Measurements from ENCODE around the gene PLEKHA7. TPM values are rescaled to one million over a fixed set of nuclear protein-coding genes. Genes with fewer than 3 reads are reported as not detected.

Gene PLEKHA7
- total RNA-seq, 1 donor from 2014 or later = 18.2 TPM

DNA sequence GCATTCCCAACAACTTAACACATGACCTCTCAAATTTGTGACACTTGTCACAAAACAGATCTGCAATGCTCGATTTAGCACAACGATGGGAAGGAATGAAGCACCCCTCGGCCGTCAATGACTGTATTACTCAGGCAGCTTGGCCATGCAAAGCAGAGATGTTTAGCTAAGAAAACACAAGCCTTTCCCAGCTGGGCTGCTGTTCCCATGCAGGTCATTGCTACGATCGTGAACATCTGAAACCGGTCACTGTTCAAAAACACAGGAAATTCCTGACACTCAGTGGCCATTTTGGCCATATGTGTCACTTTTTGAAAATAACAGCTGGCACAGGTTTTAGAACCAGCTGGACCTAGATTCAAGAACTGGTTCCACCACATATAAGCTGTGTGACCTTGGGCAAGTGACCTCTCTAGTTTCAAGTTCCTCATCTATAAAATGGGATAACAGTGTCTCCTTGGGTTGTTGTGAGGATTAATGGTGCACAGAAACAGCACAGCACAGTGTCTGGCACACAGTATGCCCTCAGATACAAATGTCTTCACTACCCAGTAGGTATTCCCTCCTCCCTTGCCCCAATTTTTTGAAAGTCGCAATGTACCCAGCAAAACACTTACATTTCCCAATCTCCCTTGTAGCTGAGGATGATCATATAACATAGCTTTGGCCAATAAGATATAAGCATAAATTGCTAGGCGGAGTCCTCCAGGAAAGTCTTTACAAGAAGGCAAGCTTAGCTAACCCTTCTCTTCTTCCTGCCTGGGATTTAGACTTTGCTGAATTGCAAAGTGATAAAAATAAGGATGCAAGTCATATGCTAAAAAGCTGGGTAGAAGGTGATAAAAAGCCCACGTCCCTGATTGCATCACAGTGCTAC, 182.7 kb downstream of the PLEKHA7 start:
- Mint-ChIP-seq H3K27me3 (ENCODE audit: low read depth) (no peaks in the 10 kb centered on the region), H3K27ac (ENCODE audit: unreplicated experiment) (no peak overlapping the region), H3K4me3 (no peak overlapping the region), H3K4me1 (peaks cover 16% of the 10 kb centered on the region), H3K9me3 (no peaks in the 10 kb centered on the region), H3K36me3 (ENCODE audit: low read depth) (no peaks in the 10 kb centered on the region)
- DNase-seq (ENCODE audit: low read depth, low spot score) = no peak
- TF ChIP-seq, protein P1, sequence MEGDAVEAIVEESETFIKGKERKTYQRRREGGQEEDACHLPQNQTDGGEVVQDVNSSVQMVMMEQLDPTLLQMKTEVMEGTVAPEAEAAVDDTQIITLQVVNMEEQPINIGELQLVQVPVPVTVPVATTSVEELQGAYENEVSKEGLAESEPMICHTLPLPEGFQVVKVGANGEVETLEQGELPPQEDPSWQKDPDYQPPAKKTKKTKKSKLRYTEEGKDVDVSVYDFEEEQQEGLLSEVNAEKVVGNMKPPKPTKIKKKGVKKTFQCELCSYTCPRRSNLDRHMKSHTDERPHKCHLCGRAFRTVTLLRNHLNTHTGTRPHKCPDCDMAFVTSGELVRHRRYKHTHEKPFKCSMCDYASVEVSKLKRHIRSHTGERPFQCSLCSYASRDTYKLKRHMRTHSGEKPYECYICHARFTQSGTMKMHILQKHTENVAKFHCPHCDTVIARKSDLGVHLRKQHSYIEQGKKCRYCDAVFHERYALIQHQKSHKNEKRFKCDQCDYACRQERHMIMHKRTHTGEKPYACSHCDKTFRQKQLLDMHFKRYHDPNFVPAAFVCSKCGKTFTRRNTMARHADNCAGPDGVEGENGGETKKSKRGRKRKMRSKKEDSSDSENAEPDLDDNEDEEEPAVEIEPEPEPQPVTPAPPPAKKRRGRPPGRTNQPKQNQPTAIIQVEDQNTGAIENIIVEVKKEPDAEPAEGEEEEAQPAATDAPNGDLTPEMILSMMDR (conservative IDR thresholded peaks at IDR 0.05) = no peak

DNA sequence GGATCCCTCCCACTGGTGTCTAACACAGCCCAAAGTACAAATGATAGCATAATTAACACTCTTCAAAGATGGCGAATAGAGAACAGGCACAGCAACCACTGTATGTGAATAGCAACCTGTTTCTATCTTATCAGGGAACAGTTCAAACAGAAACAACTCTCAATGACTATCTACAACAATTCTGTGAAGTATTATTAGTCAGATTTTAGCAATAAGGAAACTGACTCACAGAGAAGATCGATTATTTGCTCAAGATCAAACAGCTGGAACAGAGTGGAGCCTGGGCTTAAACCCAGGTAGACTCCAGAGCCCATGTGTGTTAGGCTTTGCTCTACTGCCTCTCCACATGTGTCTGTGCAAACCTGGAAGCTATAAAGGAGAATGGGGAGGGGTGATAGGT, 187.1 kb downstream of the PLEKHA7 start:
- Mint-ChIP-seq H3K4me3 (no peak overlapping the region), H3K9me3 (no peaks in the 10 kb centered on the region), H3K27ac (ENCODE audit: unreplicated experiment) (peak overlapping the region; percentile 64), H3K27me3 (ENCODE audit: low read depth) (no peaks in the 10 kb centered on the region), H3K4me1 (peaks cover 32% of the 10 kb centered on the region), H3K36me3 (ENCODE audit: low read depth) (no peaks in the 10 kb centered on the region)
- TF ChIP-seq, protein P1 (conservative IDR thresholded peaks at IDR 0.05) = no peak
- DNase-seq (ENCODE audit: low read depth, low spot score) = no peak

DNA sequence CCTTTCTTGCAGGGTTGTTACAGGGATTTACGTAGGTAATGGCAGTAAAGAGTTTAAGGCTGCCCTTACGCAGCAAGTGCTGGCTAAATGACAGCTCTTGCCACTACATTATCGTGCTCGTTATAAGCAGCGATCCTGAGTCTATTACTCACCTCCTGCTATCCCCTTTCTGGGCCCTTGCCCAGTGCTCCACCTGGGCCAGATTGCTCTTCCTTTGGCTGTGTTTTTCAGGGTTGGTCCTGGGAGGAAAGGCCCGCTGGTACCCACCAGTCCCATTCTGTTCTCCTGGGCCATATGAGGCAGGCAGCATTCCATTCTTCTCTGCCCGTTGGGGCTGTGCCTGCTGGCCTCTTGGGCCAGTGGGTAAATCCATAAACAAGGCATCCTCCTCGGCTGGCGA, 188.2 kb downstream of the PLEKHA7 start:
- no peak overlapping the region for H3K4me3 Mint-ChIP-seq
- no peaks in the 10 kb centered on the region for H3K36me3 Mint-ChIP-seq (ENCODE audit: low read depth)
- H3K4me1 Mint-ChIP-seq = peaks cover 39% of the 10 kb centered on the region
- H3K27ac Mint-ChIP-seq (ENCODE audit: unreplicated experiment) = no peak overlapping the region
- no peaks in the 10 kb centered on the region for H3K27me3 Mint-ChIP-seq (ENCODE audit: low read depth)
- DNase-seq (ENCODE audit: low read depth, low spot score) = no peak
- H3K9me3 Mint-ChIP-seq = no peaks in the 10 kb centered on the region
- TF ChIP-seq, protein P1 (conservative IDR thresholded peaks at IDR 0.05) = no peak

DNA sequence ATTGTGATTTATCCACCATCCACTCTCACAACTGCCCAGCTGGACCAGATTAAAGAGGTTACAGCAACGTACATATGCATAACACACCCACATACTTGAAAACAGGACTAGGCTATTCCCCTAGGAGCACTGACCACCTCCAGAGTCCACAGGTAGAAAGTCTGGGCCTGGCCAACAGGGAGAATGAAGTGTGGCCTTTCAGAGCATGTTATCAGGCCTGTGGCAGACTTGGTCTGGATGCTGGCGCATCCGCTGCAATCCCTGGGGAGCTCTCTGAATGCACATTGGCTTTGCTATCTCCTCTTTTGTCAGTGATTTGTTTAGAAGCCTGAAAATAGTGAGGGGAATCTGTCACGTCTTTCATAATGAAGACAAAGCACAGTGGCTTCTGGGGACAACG, 189.1 kb downstream of the PLEKHA7 start:
- TF ChIP-seq, protein P1 (conservative IDR thresholded peaks at IDR 0.05) = no peak
- peak overlapping the region; percentile 46 for H3K27ac Mint-ChIP-seq (ENCODE audit: unreplicated experiment)
- no peak for DNase-seq (ENCODE audit: low read depth, low spot score)

DNA sequence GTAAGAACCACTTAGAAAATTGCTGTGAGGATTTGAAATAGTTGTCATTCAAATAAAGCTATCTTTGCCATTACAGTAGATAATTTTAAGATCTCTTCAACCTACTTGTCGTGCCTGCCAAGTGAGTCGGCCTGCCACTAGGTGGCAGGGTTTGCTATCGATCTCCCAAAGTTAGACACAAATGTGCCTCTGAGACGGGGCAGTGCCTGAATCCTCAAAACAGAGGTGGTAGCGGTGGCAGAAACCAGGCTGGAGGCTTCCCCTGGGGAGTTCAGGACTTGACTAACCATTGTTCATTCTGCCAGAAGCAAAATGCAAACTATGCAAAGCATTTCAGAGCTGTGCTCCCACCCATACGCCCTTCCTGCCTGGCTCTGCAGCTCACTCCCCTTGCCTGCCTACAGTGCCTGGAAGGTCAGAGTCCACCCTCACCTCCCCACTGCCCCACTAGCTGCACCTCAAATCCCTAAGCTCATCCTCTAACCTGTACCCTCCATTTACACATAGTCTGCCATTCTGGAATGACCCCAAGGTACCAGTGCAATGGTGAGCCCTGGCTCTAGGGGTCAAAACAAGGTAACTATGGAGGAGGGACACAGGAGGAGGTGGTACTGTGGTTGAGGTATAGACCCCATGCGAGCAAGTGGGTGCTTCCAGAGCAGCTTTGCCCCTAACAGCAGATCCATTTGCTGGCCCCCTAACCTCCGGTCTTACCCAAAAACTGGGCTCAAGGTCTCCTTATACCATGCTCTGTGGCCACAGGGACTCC, 193.7 kb downstream of the PLEKHA7 start:
- Mint-ChIP-seq H3K9me3 (no peaks in the 10 kb centered on the region), H3K4me3 (no peak overlapping the region), H3K27ac (ENCODE audit: unreplicated experiment) (no peak overlapping the region), H3K36me3 (ENCODE audit: low read depth) (no peaks in the 10 kb centered on the region), H3K4me1 (peaks cover 26% of the 10 kb centered on the region), H3K27me3 (ENCODE audit: low read depth) (no peaks in the 10 kb centered on the region)
- DNase-seq (ENCODE audit: low read depth, low spot score) = peak; percentile 48
- TF ChIP-seq, protein P1 (conservative IDR thresholded peaks at IDR 0.05) = peak; percentile 90

More for the DNA sequence above, 189.1 kb downstream of the PLEKHA7 start:
- Mint-ChIP-seq H3K36me3 (ENCODE audit: low read depth) (no peaks in the 10 kb centered on the region), H3K4me1 (peaks cover 44% of the 10 kb centered on the region), H3K4me3 (no peak overlapping the region), H3K9me3 (no peaks in the 10 kb centered on the region), H3K27me3 (ENCODE audit: low read depth) (no peaks in the 10 kb centered on the region)
